Skeletal muscle satellite cell (primary cell): ENCODE data around the gene EPHB4.

Experiments
- H3K27me3 ChIP-seq: 2 replicates; pipeline ENCODE4 v1.7.0; 2013; ENCODE audit warnings: low read length; ENCODE audit not compliant: control insufficient read depth, insufficient read depth
- H3K36me3 ChIP-seq: 2 replicates; pipeline ENCODE4 v1.7.0; 2013; ENCODE audit warnings: mild to moderate bottlenecking, control low read depth, low read length; ENCODE audit not compliant: insufficient read depth
- H3K4me1 ChIP-seq: 2 replicates; pipeline ENCODE4 v1.7.0; 2013; ENCODE audit warnings: low read length; ENCODE audit not compliant: control insufficient read depth, insufficient read depth
- H3K4me2 ChIP-seq: 2 replicates; pipeline ENCODE4 v1.7.0; 2013; ENCODE audit warnings: mild to moderate bottlenecking, low read length
- H3K4me3 ChIP-seq: 2 replicates; pipeline ENCODE4 v1.7.0; 2013; ENCODE audit warnings: low read length
- H3K9ac ChIP-seq: 2 replicates; pipeline ENCODE4 v1.7.0; 2013; ENCODE audit warnings: mild to moderate bottlenecking, low read depth, low read length, moderate library complexity
- H3K9me3 ChIP-seq: replicated peaks from 2 replicates; pipeline ENCODE4 v1.7.0; 2013; ENCODE audit warnings: mild to moderate bottlenecking, control low read depth, low read length

Gene EPHB4

GRCh38 chr7:100826514-100827329 is 601 bp downstream of the EPHB4 start:
- Histone ChIP-seq H3K9ac (peak overlapping the region; percentile 85), H3K27me3 (no peaks in the 10 kb centered on the region), H3K9me3 (no peaks in the 10 kb centered on the region), H3K4me1 (peaks cover 21% of the 10 kb centered on the region), H3K4me3 (peak overlapping the region; percentile 90), H3K36me3 (peaks cover 18% of the 10 kb centered on the region), H3K4me2 (peak overlapping the region; percentile 87)

- H3K27me3 ChIP-seq, result no peaks in the 10 kb centered on the region
- no peaks in the 10 kb centered on the region for H3K9me3 ChIP-seq
- peak overlapping the region; percentile 90 for H3K4me3 ChIP-seq
- peak overlapping the region; percentile 87 for H3K4me2 ChIP-seq
- H3K36me3 ChIP-seq, result peaks cover 18% of the 10 kb centered on the region
- H3K4me1 ChIP-seq, result peaks cover 21% of the 10 kb centered on the region
- H3K9ac ChIP-seq, result peak overlapping the region; percentile 85
These were observed 1.4 kb downstream of the EPHB4 start for GRCh38 chr7:100825751-100826513.

DNA sequence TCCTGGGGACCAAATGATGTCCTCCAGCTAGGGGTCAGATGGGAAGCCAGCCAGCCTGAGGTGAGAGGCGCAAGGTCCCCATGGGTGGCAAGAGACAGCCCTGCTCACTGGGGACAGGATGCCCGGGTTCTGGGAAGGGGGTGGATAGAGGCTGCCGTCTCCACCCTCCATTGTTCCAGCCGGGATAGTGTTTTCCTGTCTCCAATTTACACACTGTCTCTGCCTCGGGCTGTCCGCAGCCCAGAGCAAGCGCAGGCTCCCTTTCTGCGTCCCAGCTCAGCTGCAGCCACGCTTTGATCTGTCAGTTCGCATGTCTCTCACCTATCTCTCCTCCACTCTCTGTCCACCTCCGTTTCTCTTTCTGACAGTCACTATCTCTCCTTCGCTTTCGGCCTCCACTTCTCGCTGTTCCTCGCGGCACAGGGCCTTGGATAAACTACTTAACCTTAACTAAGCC is 2.1 kb downstream of the EPHB4 start:
- Histone ChIP-seq H3K4me3 (peak overlapping the region; percentile 90), H3K9ac (peak overlapping the region; percentile 85), H3K27me3 (no peaks in the 10 kb centered on the region), H3K9me3 (no peaks in the 10 kb centered on the region), H3K4me2 (peak overlapping the region; percentile 87), H3K36me3 (peaks cover 23% of the 10 kb centered on the region), H3K4me1 (peaks cover 21% of the 10 kb centered on the region)

- no peaks in the 10 kb centered on the region for H3K27me3 ChIP-seq
- peak overlapping the region; percentile 85 for H3K9ac ChIP-seq
- peak overlapping the region; percentile 90 for H3K4me3 ChIP-seq
- H3K9me3 ChIP-seq, result no peaks in the 10 kb centered on the region
- H3K4me2 ChIP-seq, result peak overlapping the region; percentile 87
- peaks cover 29% of the 10 kb centered on the region for H3K36me3 ChIP-seq
- H3K4me1 ChIP-seq, result peaks cover 21% of the 10 kb centered on the region
These were observed 2.7 kb downstream of the EPHB4 start for GRCh38 chr7:100824499-100825214.

DNA sequence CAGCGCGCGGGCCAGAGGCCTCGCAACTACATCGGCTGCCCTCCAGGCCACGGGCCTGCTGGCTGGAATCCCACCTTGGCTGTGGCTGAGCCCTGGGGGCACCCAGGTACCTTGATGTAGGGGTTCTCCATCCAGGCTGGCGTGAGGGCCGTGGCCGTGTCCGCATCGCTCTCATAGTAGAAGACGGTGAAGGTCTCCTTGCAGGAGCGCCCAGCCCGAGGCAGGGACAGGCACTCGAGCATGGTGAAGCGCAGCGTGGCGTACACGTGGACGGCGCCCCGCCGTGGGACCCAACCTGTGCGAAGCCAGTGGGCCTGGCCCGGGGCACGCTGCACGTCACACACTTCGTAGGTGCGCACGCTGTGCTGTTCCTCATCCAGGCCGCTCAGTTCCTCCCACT is 3.8 kb downstream of the EPHB4 start:
- Histone ChIP-seq H3K4me1 (peaks cover 21% of the 10 kb centered on the region), H3K4me3 (no peak overlapping the region), H3K9ac (no peak overlapping the region), H3K4me2 (no peak overlapping the region), H3K27me3 (no peaks in the 10 kb centered on the region), H3K36me3 (peaks cover 33% of the 10 kb centered on the region), H3K9me3 (no peaks in the 10 kb centered on the region)

- Histone ChIP-seq H3K27me3 (no peaks in the 10 kb centered on the region), H3K9ac (no peak overlapping the region), H3K9me3 (no peaks in the 10 kb centered on the region), H3K4me3 (no peak overlapping the region), H3K4me2 (no peak overlapping the region), H3K4me1 (peaks cover 21% of the 10 kb centered on the region), H3K36me3 (peaks cover 36% of the 10 kb centered on the region)
These were observed 4.2 kb downstream of the EPHB4 start for GRCh38 chr7:100823140-100823525.

- Histone ChIP-seq H3K4me1 (peaks cover 21% of the 10 kb centered on the region), H3K9ac (no peak overlapping the region), H3K4me3 (no peak overlapping the region), H3K9me3 (no peaks in the 10 kb centered on the region), H3K4me2 (no peak overlapping the region), H3K27me3 (no peaks in the 10 kb centered on the region), H3K36me3 (peaks cover 37% of the 10 kb centered on the region)
These were observed 4.8 kb downstream of the EPHB4 start for GRCh38 chr7:100822236-100823139.

- H3K4me3 ChIP-seq, result no peak overlapping the region
- no peak overlapping the region for H3K4me2 ChIP-seq
- H3K9me3 ChIP-seq, result no peaks in the 10 kb centered on the region
- no peak overlapping the region for H3K9ac ChIP-seq
- H3K27me3 ChIP-seq, result no peaks in the 10 kb centered on the region
- H3K36me3 ChIP-seq, result peaks cover 53% of the 10 kb centered on the region
- H3K4me1 ChIP-seq, result peaks cover 3% of the 10 kb centered on the region
These were observed 7.7 kb downstream of the EPHB4 start for GRCh38 chr7:100819586-100819985.

DNA sequence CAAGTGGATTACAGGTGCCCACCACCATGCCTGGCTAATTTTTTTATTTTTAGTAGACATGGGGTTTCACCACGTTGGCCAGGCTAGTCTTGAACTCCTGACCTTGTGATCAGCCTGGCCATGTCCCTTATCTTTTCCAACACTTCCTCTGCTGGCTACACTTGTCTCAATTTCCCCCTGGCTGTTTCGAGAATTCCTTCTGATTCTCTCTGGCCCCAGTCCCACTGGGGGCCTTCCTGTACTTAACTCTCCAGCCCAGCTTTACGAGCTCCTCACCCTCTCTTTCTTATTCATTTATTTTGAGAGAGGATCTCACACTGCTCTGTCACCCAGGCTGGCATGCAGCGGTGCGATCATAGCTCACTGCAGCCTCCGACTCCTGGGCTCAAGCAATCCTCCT is 8.5 kb downstream of the EPHB4 start:
- Histone ChIP-seq H3K9ac (no peak overlapping the region), H3K27me3 (no peaks in the 10 kb centered on the region), H3K4me3 (no peak overlapping the region), H3K9me3 (no peaks in the 10 kb centered on the region), H3K4me1 (no peaks in the 10 kb centered on the region), H3K4me2 (no peak overlapping the region), H3K36me3 (peaks cover 51% of the 10 kb centered on the region)

DNA sequence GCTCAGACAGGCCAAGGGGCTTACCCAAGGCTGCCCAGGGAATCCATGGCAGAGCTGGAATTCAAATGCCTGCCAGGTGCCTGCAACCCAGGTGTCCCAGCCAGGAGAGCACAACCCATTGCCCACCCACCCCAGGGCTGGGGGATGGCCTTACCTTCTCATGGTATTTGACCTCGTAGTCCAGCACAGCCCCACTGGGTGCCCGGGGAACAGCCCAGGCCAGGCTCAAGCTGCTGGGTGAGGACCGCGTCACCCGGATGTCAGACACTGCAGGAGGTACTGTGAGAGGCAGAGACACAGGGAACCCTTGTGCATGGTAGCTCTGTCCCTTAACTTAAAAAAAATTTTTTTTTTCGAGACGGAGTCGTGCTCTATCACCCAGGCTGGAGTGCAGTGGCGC is 9.0 kb downstream of the EPHB4 start:
- no peak overlapping the region for H3K9ac ChIP-seq
- H3K27me3 ChIP-seq, result no peaks in the 10 kb centered on the region
- H3K4me2 ChIP-seq, result no peak overlapping the region
- H3K36me3 ChIP-seq, result peaks cover 50% of the 10 kb centered on the region
- H3K4me1 ChIP-seq, result no peaks in the 10 kb centered on the region
- no peak overlapping the region for H3K4me3 ChIP-seq
- no peaks in the 10 kb centered on the region for H3K9me3 ChIP-seq
